GM21786 (cell line): ENCODE results near the gene KDM4B.
"Not testable (repeated sequence)": the region's sequence is repeated elsewhere in the genome, so short reads cannot be mapped to it uniquely, and the experiment has no call there.

Experiments
- ATAC-seq: cut with Tn5 transposase; IDR thresholded peaks from one replicate; pipeline ENCODE4 v1.9.1; 2021; ENCODE audit not compliant: unreplicated experiment

The KDM4B gene

GRCh38 chr19:4967738-4968461 lies 1.0 kb upstream of the KDM4B start:
- ATAC-seq, result no peak

DNA sequence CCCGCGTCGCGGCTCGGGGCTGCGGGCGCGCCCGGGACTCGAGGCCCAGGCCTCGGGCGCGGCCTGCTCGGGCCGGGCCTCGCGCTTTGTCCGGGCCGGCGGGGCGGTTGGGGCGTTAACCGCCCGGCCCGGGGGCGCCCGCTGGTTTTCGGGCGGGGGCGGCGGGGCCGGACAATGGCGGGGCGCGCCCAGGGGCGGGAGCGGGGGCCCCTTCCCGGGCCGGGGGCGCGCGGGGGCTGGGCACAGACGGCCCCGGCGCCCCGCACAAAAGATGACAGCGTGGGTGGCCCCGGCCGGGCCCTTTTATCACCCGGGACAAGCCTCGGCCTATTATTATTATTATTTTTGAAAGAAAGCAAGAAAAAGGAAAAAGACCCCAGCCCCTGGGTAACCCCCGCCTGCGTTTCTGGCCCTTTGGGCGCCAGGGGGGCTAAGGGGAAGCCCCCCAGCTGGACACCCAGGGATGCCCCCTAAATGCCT lies 419 bp downstream of the KDM4B start:
- ATAC-seq, result no peak

DNA sequence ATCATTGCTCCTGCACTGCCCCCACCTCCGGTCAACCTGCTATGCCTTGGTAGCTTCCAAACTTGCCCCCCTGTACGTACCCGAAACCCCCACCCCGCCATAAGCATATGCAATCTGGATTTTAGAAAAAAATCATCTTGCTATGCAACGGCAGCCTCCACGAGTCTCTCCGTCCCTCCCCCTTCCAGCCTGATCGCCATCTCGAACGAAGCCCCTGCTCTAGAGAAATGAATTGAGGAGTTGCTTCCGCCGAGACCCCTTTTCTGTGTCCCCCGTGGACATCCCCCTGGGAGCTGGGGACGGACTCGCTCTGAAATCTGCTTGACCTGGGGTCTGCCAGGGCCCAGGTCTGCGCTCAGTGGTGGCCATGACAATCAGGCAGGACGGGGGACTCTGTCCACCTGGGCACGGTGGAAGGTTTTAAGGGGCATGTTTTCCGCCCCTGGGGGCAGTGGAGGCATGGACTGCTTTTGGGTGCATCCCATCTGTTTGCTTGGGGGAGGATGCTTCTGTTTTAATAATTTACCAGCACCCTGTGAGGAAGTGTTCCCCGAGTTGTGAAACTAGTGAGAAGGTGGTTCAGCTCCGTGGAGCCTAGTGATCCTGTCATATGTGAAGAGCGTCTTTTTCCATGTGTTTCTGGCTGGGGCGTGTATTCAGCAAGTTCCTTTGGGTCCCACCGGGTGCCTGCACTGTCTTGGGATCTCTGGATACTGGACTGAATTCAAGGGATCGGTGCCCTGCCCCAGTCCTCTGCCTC lies 1.0 kb downstream of the KDM4B start:
- no peak for ATAC-seq

GRCh38 chr19:4970558-4971423 lies 1.9 kb downstream of the KDM4B start:
- ATAC-seq, result no peak

GRCh38 chr19:4971424-4971793 lies 2.5 kb downstream of the KDM4B start:
- ATAC-seq, result no peak

DNA sequence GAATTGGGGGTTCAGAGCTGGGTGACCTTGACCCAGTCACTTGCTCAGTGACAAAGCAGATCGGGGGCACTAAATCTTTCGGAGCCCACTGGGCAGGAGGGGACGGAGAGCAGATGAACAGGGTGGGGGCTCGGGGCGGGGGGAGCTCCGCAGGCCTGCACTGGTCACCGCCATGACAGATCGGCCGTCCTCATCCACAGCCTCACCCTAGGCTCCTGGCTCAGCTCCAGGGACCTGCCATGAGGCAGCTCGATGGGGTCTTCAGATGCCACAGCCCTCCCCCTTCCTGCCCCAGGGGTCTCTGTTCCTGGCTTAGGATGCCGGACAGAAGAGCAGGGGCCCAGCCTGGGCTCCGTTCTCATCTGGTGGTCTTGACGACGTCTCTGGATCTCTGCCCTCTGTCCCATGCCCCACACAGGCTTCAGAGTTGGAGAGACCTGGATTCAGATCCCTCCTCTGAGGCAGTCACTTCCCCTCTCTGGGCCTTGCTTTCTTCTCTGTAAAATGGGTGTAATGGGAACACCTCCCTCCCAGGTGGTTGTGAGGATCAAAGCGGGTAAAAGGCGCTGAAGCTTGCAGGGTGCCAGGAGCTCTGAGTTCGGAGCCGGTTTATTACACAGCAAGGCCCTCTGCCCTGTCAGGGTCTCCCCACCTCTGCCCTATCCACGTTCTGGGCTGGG lies 3.0 kb downstream of the KDM4B start:
- no peak for ATAC-seq

DNA sequence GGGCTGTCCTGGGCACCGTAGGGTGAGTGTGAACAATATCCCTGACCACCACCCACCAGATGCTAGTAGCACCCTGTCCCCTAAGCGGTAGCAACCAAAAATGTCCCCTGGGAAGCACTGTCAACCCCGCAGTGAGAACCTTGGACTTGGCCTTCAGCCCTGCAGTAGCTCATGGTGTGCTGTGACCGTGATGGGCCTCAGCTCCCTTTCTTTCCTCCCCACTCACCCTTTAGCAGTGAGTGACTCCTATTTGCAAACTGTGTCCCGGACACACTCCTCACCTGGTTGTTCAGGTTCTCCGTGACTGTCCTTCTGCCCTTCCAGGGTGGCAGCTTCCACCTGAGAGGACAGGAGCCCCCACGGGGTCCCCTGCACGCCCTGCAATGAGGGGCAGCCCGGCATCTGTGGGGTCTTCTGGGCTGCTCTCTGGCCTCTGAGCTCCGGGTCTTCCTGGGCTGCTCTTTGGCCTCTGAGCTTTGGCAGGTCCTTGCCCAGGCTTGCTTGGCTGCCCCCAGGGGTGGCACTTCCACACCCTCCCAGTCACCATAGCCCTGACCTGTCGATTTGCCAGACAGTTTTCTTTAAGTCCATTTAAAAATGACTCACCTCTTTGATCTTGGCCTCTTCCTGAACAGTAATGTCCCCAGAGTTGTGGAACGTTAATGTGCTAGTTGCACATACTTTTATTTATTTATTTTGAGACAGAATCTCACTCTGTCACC lies 3.8 kb downstream of the KDM4B start:
- ATAC-seq, result no peak

DNA sequence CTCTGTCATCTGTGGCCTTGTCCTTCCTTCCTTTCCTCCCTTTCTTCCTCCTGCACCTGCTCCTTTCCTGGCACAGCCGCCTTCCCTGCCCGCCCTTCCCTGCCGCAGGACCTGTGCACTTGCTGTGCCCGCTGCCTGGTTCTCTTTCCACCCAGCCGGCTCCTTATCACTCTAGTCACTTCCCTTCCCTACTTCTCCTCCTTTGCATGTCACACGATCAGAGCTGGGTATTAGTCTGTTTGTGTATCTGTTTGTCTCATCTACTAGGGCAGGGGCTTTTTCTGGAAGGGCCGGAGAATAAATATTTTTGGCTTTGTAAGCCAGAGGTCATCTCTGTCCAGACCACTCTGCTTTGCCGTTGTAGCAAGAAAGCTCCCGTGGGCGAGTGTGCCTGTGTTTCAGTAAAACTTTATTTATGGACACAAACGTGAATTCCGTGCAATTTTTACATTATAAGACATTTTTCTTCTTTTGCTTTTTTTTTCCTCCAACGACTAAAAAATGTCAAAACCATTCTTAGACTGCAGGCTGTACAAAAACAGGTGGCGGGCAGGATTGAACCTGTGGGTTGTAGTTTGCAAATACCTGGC lies 6.1 kb downstream of the KDM4B start:
- no peak for ATAC-seq

DNA sequence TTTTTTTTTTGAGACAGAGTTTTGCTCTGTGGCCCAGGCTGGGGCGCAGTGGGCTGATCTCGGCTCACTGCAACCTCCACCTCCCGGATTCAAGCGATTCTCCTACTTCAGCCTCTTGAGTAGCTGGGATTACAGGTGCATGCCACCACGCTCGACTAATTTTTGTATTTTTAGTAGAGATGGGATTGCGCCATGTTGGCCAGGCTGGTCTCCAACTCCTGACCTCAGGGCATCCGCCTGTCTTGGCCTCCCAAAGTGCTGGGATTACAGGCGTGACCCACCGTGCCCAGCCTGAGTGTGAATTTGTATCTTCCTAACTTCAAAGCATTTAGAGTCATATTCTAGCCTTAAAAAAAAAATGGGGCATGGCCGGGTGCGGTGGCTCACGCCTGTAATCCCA lies 6.7 kb downstream of the KDM4B start:
- ATAC-seq, result not testable (repeated sequence)

GRCh38 chr19:4976401-4977298 lies 7.7 kb downstream of the KDM4B start:
- no peak for ATAC-seq

DNA sequence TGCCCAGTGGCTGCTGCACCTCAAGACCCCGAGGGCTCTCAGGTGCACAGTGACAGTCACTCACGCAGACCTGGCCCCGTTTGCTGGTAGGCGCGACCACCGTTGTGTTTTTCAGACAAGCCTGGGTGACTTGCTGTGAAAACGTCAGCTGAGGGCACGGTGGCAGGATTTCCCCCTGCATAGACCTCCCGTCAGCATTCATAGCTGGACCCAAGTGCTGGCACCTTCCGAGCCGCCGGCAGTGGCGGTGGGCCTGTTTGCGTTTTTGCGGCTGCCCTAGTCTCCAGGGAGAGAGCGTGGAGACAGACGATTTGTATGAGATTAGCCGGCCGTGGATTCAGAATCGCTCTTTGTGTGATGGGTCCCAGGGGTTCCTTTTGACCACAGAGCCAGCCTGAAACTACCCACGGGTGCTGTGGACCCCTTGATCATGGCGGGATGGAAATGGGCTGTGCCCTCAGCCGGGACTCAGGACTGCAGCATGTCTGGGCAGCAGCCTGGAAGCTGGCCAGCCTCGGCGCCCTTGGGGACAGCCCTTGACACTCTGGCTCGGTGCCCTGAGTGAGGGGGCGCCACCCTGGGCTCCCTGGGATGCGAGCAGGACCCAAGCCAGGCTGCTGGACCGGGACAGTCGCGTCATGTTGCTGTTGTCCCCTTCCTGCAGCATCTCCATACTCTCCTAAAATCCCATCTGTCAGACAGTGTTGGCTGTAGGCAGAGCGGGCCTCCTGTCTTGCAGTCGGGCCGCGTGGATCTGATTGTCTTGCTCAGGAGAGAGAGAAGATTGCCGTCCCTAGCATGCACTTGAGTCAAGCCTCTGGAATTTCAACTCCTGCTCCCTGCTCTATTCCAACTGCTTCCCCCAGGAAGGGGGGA lies 8.6 kb downstream of the KDM4B start:
- no peak for ATAC-seq

DNA sequence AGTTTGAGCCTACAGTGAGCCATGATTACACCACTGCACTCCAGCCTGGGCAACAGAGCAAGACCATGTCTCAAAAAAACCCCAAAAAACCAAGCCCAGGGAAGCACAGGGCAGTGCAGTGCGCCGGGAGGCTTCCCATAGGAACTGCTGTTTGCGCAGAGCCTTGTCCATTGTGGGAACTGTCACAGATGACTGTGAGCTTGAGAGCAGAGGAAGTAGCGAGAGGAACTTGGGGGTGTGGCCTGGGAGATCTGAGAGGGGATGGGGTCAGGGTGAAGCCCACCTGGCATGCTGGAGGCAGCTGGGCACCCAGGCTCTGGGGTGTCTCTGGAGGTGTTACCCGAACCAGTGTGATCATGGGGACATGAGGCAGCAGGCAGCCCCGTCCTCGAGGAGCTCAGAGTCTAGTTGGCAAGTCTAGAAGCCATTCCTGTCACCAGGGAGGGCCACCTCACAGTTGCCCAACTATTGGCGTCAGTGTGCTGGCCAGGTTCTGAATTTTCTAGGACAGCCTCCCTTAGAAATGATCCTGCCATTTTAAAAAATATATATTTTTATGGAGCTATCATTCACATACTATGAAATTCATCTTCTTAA lies 10.4 kb downstream of the KDM4B start:
- ATAC-seq, result no peak

DNA sequence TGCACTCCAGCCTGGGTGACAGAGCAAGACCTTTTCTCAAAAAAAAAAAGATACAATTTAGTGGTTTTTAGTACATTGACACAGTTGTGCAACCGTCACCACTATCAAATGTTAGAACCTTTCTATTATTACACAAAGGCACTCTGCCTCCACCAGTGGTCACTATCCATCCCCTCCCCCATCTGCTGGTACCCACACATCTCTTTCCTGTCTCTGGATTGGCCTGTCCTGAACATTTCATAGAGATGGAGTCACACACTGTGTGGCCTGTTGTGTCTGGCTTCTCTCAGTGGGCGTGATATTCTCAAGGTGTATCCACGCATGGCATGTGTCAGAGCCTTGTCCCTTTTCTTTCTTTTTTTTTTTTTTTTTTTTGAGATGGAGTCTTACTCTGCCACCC lies 11.2 kb downstream of the KDM4B start:
- ATAC-seq, result no peak

DNA sequence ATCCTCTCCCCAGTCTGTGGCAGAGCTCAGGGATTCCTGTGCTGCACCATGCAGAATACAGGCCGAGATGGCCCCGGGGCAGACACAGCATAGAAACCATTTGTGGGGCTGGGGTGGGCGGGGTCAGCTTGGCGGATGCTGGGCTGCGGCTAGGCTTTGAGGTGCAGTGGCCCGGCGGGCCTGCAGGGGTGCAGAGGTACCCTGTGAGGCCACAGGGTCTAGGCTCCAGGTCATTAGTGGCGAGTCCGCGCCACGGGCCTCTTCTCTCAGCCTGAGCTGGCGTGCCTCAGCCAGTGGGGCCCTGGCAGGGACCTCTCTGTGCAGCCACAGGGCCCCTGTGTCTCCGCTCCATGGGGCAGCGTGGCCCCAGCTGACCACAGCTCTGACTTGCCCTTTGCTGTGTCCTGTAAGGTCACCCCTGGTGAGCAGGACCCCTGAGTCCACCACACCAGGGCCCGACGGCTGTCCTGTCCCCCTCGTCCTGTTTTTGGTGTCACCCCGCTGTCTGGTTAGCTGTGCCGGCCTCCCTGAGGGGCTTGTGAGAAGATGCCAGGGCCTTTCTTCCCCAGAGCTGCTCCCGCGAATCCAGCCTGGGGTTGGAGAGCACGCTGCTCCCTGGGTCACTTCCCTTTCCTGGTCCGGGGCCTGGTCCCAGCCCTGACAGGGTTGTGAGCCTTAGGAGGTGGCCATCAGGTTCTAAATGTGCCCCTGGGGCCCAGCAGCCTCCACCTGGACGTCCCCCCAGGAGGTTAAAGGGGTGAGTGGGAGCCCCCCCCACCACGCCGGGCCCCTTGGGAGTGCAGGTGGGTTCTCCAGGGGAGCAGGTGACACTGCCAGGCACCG lies 12.1 kb downstream of the KDM4B start:
- no peak for ATAC-seq

- ATAC-seq, result no peak
These were observed 12.7 kb downstream of the KDM4B start for GRCh38 chr19:4981681-4981958.

DNA sequence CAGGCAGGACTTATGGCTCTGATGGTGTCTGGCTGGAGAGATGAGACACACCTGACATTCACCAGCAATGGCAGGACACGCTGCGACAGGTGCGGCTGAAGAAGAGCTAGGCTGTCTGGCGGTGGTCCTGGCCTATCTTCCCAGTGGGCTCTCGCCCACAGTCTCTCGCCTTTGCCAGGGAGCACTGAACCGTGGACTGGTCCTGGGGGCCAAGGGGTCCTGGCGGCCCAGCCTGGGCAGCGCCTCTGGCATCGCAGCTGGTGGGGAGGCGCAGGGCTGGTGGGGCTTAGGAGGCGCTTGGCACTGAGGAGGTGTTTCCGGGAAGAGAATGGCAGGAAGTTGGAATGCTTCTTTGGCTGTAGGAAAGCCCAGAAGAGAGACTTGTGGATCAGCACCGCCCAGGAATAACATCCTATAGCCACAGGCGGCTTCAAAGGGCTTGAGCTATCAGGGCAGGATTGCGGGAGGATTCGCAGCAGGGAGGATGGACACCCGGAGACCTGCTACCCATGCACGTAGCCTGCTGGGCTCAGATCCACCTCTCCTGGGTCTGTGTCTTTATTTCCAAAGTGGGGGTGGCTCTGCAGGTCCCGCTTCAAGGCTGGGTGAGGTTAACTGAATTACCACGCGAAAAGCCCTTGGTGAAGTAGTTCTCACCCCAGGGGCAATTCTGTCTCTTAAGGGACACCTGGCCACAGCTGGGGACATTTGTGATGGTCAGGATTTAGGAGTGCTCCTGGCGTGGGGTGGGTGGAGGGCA lies 14.6 kb downstream of the KDM4B start:
- ATAC-seq, result no peak

- no peak for ATAC-seq
These were observed 15.1 kb downstream of the KDM4B start for GRCh38 chr19:4984106-4984380.
